Measurements from ENCODE around the gene PIP4K2A. TPM values are rescaled to one million over a fixed set of nuclear protein-coding genes. Genes with fewer than 3 reads are reported as not detected.
A peak's percentile ranks its signal among the peaks of the same experiment; 100 is the strongest.

The PIP4K2A gene
- total RNA-seq, 2 donors from 2014 or later, result 3.6 to 7.8 TPM

- no peak for TF ChIP-seq POLR2A (IDR thresholded peaks at IDR 0.05)
- no peak for TF ChIP-seq CTCF (IDR thresholded peaks at IDR 0.05)
- intact Hi-C loops (cut with DNase I), result no loop called here
- DNase-seq (no peak), ATAC-seq (no peak)
- H3K27ac ChIP-seq, result no peak overlapping the region
- 78 to 84% methylated on average over 4 of the region's 4 CpGs for WGBS, 2 donors
- H3K36me3 ChIP-seq (replicated peaks in 1 of 2; ENCODE audit: insufficient read depth in 1 of 2, low read depth in 2 of 2), result no peaks in the 10 kb centered on the region
- H3K9me3 ChIP-seq, result no peaks in the 10 kb centered on the region
- H3K4me3 ChIP-seq, result no peak overlapping the region
- H3K27me3 ChIP-seq, result no peaks in the 10 kb centered on the region
- H3K4me1 ChIP-seq, result peaks cover 22% of the 10 kb centered on the region
These were observed 9.9 kb downstream of the PIP4K2A start for GRCh38 chr10:22704471-22704911.

GRCh38 chr10:22702348-22702747 lies 12.0 kb downstream of the PIP4K2A start:
- Histone ChIP-seq H3K36me3 (replicated peaks in 1 of 2; ENCODE audit: insufficient read depth in 1 of 2, low read depth in 2 of 2) (no peaks in the 10 kb centered on the region), H3K27ac (no peak overlapping the region), H3K27me3 (no peaks in the 10 kb centered on the region), H3K4me1 (peaks cover 22% of the 10 kb centered on the region), H3K9me3 (no peaks in the 10 kb centered on the region), H3K4me3 (no peak overlapping the region)
- intact Hi-C loops (cut with DNase I), result no loop called here
- no peak for TF ChIP-seq POLR2A (IDR thresholded peaks at IDR 0.05)
- no peak for TF ChIP-seq CTCF (IDR thresholded peaks at IDR 0.05)
- no peak for ATAC-seq
- WGBS, 2 donors, result 28 to 38% methylated on average over 4 of the region's 4 CpGs
- peak in 1 of 4 donors; percentile 56 for DNase-seq

GRCh38 chr10:22701132-22701826 lies 13.1 kb downstream of the PIP4K2A start:
- peaks cover 22% of the 10 kb centered on the region for H3K4me1 ChIP-seq
- H3K27ac ChIP-seq, result no peak overlapping the region
- intact Hi-C loops (cut with DNase I), result no loop called here
- no peak for DNase-seq
- no peak overlapping the region for H3K4me3 ChIP-seq
- H3K9me3 ChIP-seq, result no peaks in the 10 kb centered on the region
- TF ChIP-seq POLR2A (IDR thresholded peaks at IDR 0.05) (no peak), CTCF (IDR thresholded peaks at IDR 0.05) (no peak)
- no peaks in the 10 kb centered on the region for H3K27me3 ChIP-seq
- H3K36me3 ChIP-seq (replicated peaks in 1 of 2; ENCODE audit: insufficient read depth in 1 of 2, low read depth in 2 of 2), result no peaks in the 10 kb centered on the region
- ATAC-seq, result no peak
- WGBS, 2 donors, result 91 to 92% methylated on average over 4 of the region's 4 CpGs

GRCh38 chr10:22700489-22700888 lies 13.9 kb downstream of the PIP4K2A start:
- intact Hi-C loops (cut with DNase I), result no loop called here
- no peaks in the 10 kb centered on the region for H3K36me3 ChIP-seq (replicated peaks in 1 of 2; ENCODE audit: insufficient read depth in 1 of 2, low read depth in 2 of 2)
- TF ChIP-seq CTCF (IDR thresholded peaks at IDR 0.05) (no peak), POLR2A (IDR thresholded peaks at IDR 0.05) (no peak)
- no peaks in the 10 kb centered on the region for H3K27me3 ChIP-seq
- no peak for ATAC-seq
- H3K4me3 ChIP-seq, result no peak overlapping the region
- H3K9me3 ChIP-seq, result no peaks in the 10 kb centered on the region
- WGBS, 2 donors, result 78 to 81% methylated on average over 5 of the region's 5 CpGs
- peaks cover 22% of the 10 kb centered on the region for H3K4me1 ChIP-seq
- no peak for DNase-seq
- H3K27ac ChIP-seq, result no peak overlapping the region

- H3K4me1 ChIP-seq, result peaks cover 22% of the 10 kb centered on the region
- no peaks in the 10 kb centered on the region for H3K9me3 ChIP-seq
- DNase-seq (peak in 2 of 4 donors; percentile 32 to 45), ATAC-seq (peak; percentile 74)
- no peak overlapping the region for H3K4me3 ChIP-seq
- no peak overlapping the region for H3K27ac ChIP-seq
- WGBS, 2 donors, result 41 to 50% methylated on average over 5 of the region's 5 CpGs
- intact Hi-C loops (cut with DNase I), result no loop called here
- H3K36me3 ChIP-seq (replicated peaks in 1 of 2; ENCODE audit: insufficient read depth in 1 of 2, low read depth in 2 of 2), result no peaks in the 10 kb centered on the region
- no peaks in the 10 kb centered on the region for H3K27me3 ChIP-seq
- TF ChIP-seq POLR2A (IDR thresholded peaks at IDR 0.05), result no peak
- TF ChIP-seq CTCF (IDR thresholded peaks at IDR 0.05), result no peak
These were observed 14.4 kb downstream of the PIP4K2A start for GRCh38 chr10:22699976-22700375.

Data from body of pancreas (tissue), 4 donors.